Epithelial cell of proximal tubule (primary cell): ENCODE data around the gene NT5DC3. TPM values are rescaled to one million over a fixed set of nuclear protein-coding genes. Genes with fewer than 3 reads are reported as not detected.

Experiments
- DNase-seq: peaks from one replicate; pipeline ENCODE4 v3.0.0-alpha.2; 2011; ENCODE audit warnings: low read depth
- H3K4me3 ChIP-seq: 2 replicates; pipeline ENCODE4 v1.5.1; 2011; ENCODE audit warnings: low read depth, mild to moderate bottlenecking, low read length
- CTCF ChIP-seq: conservative IDR thresholded peaks from 2 replicates; pipeline ENCODE4 v1.5.1; 2012; ENCODE audit warnings: low read depth, mild to moderate bottlenecking, low read length
- total RNA-seq: library from RNA; depleted of rRNA; stranded (reverse); fragments of >200 nt; gene quantifications from 2 replicates; pipeline ENCODE4 v1.2.3, GENCODE V29; 2015

Gene NT5DC3
- total RNA-seq, 1 donor from 2014 or later: 7.5 TPM

GRCh38 chr12:103743788-103744187 is 97.2 kb downstream of the NT5DC3 start:
- no peak overlapping the region for H3K4me3 ChIP-seq
- TF ChIP-seq CTCF: no peak
- no peak for DNase-seq

- DNase-seq: no peak
- no peak overlapping the region for H3K4me3 ChIP-seq
- TF ChIP-seq CTCF: no peak
These were observed 98.6 kb downstream of the NT5DC3 start for GRCh38 chr12:103742349-103742932.

DNA sequence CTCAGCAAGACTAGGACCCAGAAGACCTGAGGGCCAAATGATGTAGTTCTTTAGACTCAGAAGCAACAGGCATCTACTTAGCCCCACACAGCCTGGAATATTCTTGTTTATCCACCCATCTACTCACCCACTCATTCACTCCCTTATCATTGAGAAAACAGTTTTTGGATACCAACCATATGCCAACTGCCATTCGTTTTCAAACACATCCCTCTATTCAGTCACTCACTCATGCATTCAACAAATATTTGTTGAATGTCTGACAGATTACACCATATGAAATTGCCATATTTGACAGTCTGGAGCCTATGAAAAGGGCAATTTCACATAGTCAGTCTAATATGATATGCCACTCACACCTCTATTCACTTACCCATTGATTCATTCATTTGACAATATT is 103.2 kb downstream of the NT5DC3 start:
- TF ChIP-seq CTCF: no peak
- H3K4me3 ChIP-seq: no peak overlapping the region
- DNase-seq: no peak

- H3K4me3 ChIP-seq: no peak overlapping the region
- no peak for DNase-seq
- TF ChIP-seq CTCF: no peak
These were observed 104.5 kb downstream of the NT5DC3 start for GRCh38 chr12:103736572-103736971.

- no peak for DNase-seq
- H3K4me3 ChIP-seq: no peak overlapping the region
- TF ChIP-seq CTCF: no peak
These were observed 105.7 kb downstream of the NT5DC3 start for GRCh38 chr12:103735291-103735690.

DNA sequence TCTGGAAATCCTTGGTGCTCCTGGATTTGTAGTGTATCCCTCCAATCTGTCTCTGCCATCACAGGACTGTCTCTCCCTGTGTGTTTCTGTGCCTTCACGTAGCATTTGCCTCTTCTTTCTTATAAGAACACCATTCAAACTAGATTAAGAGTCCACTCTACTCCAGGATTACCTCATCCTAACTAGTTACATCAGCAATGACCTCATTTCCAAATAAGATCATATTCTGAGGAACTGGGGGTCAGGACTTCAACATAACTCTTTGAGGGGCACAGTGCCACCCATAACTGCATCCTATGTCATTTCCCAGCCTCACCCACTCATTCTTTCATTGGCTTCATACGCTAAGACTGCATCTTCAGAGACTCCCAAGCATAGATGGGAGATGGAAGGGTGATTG is 106.2 kb downstream of the NT5DC3 start:
- TF ChIP-seq CTCF: no peak
- DNase-seq: no peak
- no peak overlapping the region for H3K4me3 ChIP-seq

DNA sequence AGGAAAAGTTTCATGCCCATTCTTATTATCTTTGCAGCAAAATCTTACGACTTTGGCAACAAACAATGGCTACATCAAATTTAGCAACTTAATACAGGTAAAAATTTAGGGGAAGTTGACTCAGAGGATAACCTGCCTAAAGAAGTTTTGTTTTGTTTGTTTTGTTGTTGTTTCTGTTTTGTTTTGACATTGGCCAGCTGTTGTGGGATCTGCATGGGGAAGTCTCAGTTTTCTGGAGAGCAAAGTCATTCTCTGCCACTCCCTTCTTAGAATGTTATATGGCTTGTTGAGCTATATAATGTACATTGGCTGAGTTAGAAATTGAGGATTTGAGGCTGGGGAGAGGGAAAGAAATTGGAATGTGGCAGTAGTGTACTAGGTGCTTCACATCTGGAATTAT is 109.5 kb downstream of the NT5DC3 start:
- no peak for DNase-seq
- no peak overlapping the region for H3K4me3 ChIP-seq
- TF ChIP-seq CTCF: no peak
